GM18951 (cell line): ENCODE results near the gene FSTL4.

Experiments used
- POLR2A ChIP-seq: IDR thresholded peaks from 4 replicates; pipeline ENCODE4 v1.6.1; 2011; ENCODE audit warnings: mild to moderate bottlenecking; ENCODE audit not compliant: insufficient read length, insufficient read depth; ENCODE audit errors: extremely low read depth
- in situ Hi-C: fragments of 300-500 bp; cut with MboI; formaldehyde crosslinking; loops from one replicate; pipeline ENCODE4 v1.12.0; 2022; ENCODE audit warnings: low sequenced_read_pairs, mixed read lengths, inconsistent platforms; ENCODE audit not compliant: unreplicated experiment

Gene FSTL4

DNA sequence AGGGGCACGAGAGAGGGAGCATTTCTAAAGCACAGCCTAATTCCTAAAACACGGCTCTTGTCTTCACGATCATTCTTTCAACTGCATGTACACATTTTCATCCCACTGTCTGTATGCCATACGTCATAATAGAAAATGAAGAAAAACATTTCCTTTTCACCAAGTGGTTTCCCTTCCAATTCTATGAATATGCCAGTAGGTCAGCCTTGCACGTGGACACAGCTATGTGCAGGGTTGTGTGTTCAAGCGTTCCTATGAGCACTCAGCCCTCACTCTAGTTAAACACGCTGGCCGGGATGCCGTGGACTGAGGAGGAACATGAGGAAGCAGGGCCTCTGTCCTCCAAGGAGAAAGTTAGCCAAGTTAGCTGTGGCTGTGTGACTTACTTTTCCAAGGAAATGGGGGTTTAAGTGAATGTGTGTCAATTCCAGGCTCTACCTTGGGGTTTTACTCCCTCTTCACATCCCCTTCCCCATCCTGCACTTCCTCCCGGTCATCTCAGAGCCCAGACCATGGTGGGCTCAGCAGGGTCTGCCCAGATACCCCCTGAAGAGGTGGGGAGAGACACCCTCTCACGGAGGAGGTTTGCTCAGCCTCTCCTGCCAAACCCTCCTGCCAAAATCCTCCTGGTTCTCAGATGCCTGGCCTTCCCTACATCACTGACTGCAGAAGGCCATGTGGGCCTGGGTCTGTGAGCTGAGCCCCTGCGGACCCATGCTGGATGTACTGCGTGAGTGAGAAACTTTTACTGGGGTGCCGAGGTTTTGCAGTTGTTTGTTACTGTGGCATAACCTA lies 230.6 kb downstream of the FSTL4 start:
- in situ Hi-C loops = no loop called here

DNA sequence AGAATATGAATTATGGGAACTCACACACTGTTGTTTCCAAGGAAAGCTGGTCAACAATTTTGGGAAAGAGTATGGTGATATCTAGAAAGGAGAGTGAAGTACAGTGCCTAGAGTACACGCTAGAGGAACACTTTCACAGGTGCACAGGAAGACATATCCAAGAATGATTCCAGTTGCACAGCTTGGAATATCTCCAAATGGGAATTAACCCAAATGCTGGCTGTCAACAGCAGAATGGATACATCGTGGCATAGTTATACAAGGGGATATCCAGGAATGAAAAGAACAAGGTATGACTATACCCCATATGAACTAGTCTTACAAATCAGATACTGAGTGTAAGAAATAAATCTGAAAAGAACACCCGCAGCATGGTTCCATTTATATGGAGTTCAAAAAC lies 231.3 kb downstream of the FSTL4 start:
- TF ChIP-seq POLR2A = no peak
- in situ Hi-C loops = no loop called here

More for the DNA sequence above, 230.6 kb downstream of the FSTL4 start:
- no peak for TF ChIP-seq POLR2A

DNA sequence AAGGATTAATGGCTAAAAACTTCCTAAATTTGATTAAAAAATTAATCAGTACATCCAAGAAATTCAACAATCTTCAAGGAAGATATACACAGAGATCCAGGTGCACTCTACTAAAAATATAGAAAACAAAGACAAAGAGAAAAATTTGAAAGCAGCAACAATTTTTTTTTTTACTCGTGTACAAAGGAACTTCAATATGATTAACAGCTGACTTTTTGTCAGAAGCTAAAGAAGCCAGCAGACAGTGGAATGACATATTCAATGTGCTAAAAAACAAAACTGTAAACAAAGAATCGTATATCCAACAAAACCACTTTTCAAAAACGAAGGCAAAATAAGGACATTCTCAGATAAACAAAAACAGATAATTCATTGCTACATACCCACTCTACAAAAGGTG lies 234.6 kb downstream of the FSTL4 start:
- TF ChIP-seq POLR2A = no peak
- in situ Hi-C loops = no loop called here

GRCh38 chr5:133376986-133377385 lies 235.4 kb downstream of the FSTL4 start:
- in situ Hi-C loops = no loop called here
- no peak for TF ChIP-seq POLR2A

GRCh38 chr5:133373121-133373870 lies 239.0 kb downstream of the FSTL4 start:
- no peak for TF ChIP-seq POLR2A
- in situ Hi-C loops = no loop called here

GRCh38 chr5:133372293-133372937 lies 239.9 kb downstream of the FSTL4 start:
- no peak for TF ChIP-seq POLR2A
- in situ Hi-C loops = no loop called here

GRCh38 chr5:133371371-133372155 lies 240.8 kb downstream of the FSTL4 start:
- TF ChIP-seq POLR2A = no peak
- in situ Hi-C loops = no loop called here

DNA sequence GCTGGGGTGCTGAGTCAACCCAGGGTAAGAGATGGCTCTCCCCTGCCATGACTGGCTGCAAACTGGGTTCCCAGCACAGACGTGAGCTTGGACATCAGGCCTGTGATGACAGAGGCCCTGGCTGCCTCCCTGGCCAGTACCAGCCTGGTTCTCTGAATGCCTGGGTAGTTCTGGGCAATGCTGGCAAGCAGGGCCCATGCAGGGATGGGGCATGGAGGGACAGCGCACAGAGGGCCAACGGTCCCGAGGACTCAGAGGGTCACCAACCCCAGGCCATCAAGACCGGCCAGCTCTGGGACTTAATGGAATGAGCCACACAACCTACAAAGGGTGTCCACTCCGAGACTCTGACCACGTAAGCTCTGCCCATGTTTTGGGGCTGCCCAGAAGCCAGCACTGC lies 241.4 kb downstream of the FSTL4 start:
- in situ Hi-C loops = no loop called here
- no peak for TF ChIP-seq POLR2A

- in situ Hi-C loops = no loop called here
- TF ChIP-seq POLR2A = no peak
Observed at GRCh38 chr5:133370036-133370831, 242.1 kb downstream of the FSTL4 start.

- in situ Hi-C loops = no loop called here
- TF ChIP-seq POLR2A = no peak
Observed at GRCh38 chr5:133368916-133369783, 243.2 kb downstream of the FSTL4 start.

DNA sequence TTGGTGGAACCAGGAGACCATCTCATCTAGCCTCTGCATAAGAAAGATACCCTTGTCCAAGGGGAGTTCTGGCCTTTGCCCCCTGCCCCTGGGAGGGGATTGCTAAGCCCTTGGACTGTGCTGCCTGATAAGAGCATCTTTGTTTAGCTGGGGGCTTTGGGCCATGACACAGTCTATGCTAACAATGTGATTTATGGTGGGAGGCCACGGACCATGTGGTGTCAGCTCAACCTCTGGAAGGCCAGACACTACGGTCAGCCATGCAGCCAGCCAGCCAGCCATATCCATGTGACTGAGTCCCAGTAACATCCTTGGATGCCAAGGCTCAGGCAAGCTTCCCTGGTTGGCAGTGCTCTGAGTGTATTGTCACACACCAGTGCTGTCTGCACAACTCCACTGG lies 244.4 kb downstream of the FSTL4 start:
- in situ Hi-C loops = no loop called here
- TF ChIP-seq POLR2A = no peak

- no peak for TF ChIP-seq POLR2A
- in situ Hi-C loops = no loop called here
Observed at GRCh38 chr5:133367071-133367786, 245.1 kb downstream of the FSTL4 start.
